Coronary artery (tissue), 2 donors: ENCODE data around the gene HBG1.

Experiments
- DNase-seq: peaks from one replicate; pipeline ENCODE4 v3.0.0-alpha.2; 2017; ENCODE audit warnings: low spot score
- H3K27ac ChIP-seq, 2 donors: fragments of 200-600 bp; sonication (generic); one replicate each; pipeline ENCODE4 v1.5.1; 2016 to 2019
- H3K4me3 ChIP-seq: fragments of 200-600 bp; sonication (generic); 2 replicates; pipeline ENCODE4 v1.5.1; 2016; ENCODE audit warnings: mild to moderate bottlenecking, moderate library complexity
- TF ChIP-seq, protein P1 (sequence below): fragments of 200-600 bp; sonication (generic); IDR thresholded peaks from one replicate; pipeline ENCODE4 v1.5.1; 2019; ENCODE audit warnings: antibody characterized with exemption

HBG1 gene

DNA sequence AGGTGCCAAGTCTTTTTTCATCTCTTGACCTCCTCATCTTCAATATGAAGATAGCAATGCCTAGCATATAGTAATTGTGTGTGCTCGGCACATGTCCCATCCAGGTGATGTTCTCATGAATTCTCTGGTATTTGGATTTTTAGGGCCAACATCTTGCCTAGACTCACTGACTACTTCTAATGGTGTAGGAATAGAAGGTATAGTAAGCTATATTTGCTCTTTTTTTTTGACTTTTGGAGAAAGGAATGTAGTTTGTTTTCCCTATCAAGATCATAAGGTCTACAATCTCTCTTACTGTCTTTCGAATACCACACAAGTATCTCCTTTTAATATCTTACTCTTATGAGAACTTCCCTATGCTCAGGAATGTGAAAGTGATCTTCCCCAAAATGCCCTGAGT lies 18.5 kb downstream of the HBG1 start:
- no peak overlapping the region for H3K4me3 ChIP-seq
- H3K27ac ChIP-seq, result no peak overlapping the region
- DNase-seq, result no peak
- TF ChIP-seq, protein P1, sequence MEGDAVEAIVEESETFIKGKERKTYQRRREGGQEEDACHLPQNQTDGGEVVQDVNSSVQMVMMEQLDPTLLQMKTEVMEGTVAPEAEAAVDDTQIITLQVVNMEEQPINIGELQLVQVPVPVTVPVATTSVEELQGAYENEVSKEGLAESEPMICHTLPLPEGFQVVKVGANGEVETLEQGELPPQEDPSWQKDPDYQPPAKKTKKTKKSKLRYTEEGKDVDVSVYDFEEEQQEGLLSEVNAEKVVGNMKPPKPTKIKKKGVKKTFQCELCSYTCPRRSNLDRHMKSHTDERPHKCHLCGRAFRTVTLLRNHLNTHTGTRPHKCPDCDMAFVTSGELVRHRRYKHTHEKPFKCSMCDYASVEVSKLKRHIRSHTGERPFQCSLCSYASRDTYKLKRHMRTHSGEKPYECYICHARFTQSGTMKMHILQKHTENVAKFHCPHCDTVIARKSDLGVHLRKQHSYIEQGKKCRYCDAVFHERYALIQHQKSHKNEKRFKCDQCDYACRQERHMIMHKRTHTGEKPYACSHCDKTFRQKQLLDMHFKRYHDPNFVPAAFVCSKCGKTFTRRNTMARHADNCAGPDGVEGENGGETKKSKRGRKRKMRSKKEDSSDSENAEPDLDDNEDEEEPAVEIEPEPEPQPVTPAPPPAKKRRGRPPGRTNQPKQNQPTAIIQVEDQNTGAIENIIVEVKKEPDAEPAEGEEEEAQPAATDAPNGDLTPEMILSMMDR, result no peak

DNA sequence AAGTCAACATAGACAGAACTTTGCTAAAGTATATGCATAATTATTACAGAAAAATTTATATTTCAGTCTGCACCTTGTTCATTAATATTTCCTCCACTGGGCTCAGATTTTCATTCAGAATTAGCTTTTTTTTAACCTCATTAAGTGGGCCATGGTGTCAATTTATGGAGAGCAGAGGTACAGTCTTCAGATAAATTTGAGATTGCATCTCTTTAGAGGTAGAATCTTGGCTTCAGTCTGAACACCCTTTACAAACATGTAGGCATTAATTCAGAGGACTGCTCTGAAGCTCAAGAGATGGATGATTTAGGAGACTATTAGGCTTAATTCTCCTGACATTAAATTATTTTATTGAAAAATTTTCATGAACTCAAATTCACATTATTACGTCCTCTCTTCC lies 19.4 kb downstream of the HBG1 start:
- DNase-seq, result no peak
- TF ChIP-seq, protein P1, result no peak
- Histone ChIP-seq H3K27ac (no peak overlapping the region), H3K4me3 (no peak overlapping the region)

DNA sequence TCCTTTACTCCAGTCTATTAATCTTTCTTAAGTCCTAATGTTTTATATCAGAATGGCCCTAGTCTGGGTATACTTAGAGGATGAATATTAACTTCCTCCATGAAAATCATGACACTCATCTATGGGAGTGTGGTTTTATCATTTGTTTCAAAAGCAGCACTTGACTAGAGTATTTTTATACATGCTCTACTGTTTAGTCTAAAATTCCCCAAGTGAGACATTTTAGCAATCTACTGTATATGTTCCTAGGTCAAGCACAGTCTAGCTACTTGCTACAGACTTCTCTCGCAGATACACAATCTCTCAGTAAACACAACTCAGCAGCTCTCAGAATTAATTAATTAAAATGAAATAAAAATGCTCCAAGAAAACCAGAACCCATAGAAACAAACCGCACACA lies 19.9 kb downstream of the HBG1 start:
- Histone ChIP-seq H3K27ac (no peak overlapping the region), H3K4me3 (no peak overlapping the region)
- no peak for DNase-seq
- TF ChIP-seq, protein P1, result no peak

DNA sequence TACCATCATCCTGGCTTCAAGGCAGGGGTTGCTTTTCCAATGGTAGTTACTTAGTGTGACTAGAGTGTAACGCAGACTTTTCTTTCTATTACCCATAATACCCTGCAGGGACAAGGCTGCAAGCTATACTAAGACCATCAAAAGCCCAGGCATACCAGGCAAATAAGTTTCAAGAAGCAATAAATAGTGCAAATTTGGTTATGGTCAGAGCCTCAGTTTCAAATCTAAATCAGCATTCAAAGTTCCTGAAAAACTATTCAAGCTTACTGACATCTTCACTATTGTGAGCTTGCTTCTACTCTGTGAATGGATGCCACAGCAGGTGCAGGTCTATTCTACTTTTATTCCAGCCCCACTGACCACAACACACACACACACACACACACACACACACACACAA lies 20.3 kb downstream of the HBG1 start:
- H3K4me3 ChIP-seq, result no peak overlapping the region
- no peak overlapping the region for H3K27ac ChIP-seq
- DNase-seq, result no peak
- TF ChIP-seq, protein P1, result no peak

DNA sequence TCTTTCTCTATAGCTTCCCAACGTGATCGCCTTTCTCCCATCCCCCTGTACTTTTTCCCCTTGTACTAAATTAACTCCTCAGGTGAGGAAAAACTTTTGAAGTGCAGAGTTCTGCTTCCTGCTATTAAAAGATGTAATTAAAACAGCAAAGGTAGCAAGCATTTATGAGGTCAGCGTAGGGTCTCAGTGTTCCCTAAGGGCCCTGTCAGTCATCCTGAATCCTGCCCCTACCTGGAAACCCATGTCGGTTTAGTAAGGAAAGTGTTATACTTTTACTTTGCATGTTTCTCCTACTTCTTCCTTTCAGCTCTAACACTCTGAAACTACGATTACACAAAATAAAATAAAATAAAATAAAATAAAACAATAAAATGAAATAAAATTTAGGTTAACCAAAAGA lies 21.5 kb downstream of the HBG1 start:
- TF ChIP-seq, protein P1, result no peak
- H3K27ac ChIP-seq, result no peak overlapping the region
- no peak for DNase-seq
- H3K4me3 ChIP-seq, result no peak overlapping the region

DNA sequence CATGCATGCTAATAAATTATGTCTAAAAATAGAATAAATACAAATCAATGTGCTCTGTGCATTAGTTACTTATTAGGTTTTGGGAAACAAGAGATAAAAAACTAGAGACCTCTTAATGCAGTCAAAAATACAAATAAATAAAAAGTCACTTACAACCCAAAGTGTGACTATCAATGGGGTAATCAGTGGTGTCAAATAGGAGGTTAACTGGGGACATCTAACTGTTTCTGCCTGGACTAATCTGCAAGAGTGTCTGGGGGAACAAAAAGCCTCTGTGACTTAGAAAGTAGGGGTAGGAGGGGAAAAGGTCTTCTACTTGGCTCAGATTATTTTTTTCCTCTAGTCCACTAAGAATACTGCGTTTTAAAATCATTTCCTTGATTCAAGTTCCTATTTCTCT lies 22.0 kb downstream of the HBG1 start:
- Histone ChIP-seq H3K4me3 (no peak overlapping the region), H3K27ac (no peak overlapping the region)
- TF ChIP-seq, protein P1, result no peak
- DNase-seq, result no peak

DNA sequence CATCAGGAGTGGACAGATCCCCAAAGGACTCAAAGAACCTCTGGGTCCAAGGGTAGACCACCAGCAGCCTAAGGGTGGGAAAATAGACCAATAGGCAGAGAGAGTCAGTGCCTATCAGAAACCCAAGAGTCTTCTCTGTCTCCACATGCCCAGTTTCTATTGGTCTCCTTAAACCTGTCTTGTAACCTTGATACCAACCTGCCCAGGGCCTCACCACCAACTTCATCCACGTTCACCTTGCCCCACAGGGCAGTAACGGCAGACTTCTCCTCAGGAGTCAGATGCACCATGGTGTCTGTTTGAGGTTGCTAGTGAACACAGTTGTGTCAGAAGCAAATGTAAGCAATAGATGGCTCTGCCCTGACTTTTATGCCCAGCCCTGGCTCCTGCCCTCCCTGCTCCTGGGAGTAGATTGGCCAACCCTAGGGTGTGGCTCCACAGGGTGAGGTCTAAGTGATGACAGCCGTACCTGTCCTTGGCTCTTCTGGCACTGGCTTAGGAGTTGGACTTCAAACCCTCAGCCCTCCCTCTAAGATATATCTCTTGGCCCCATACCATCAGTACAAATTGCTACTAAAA lies 22.8 kb downstream of the HBG1 start, which contains the start of gene HBB:
HBB (minus strand) TSS at position 340 of the 579 bp plus-strand sequence; CDS start at position 290, 50 bp downstream.
- no peak for DNase-seq
- H3K27ac ChIP-seq, result no peak within 1 kb of the TSS
- TF ChIP-seq, protein P1, result no peak
- H3K4me3 ChIP-seq, result no peak within 1 kb of the TSS
